IMR-90 (cell line): ENCODE data around the gene CIT. TPM values are rescaled to one million over a fixed set of nuclear protein-coding genes. Genes with fewer than 3 reads are reported as not detected.

Source experiments
- ATAC-seq: fragments of 200-7000 bp; cut with Tn5 transposase; 2 replicates; pipeline ENCODE4 v1.9.1; 2020; ENCODE audit warnings: low read depth, mild to moderate bottlenecking, moderate library complexity
- BruUV-seq: library from RNA; stranded (reverse); fragments of 400-500 nt; replicated peaks from 2 replicates; lab custom pipeline; 2021; lab: Mats Ljungman, UMichigan
- CTCF ChIA-PET: fragments of 300-600 bp; formaldehyde crosslinking; extraction: SDS; loops from one replicate; lab custom pipeline; 2021; ENCODE audit warnings: antibody characterized with exemption; lab: Yijun Ruan, JAX
- POLR2A ChIA-PET: fragments of 300-600 bp; sonication (Branson Sonifier 250); formaldehyde crosslinking; loops from one replicate; lab custom pipeline; 2022; ENCODE audit warnings: antibody characterized with exemption; ENCODE audit not compliant: unreplicated experiment; lab: Charles Lee
- DNase-seq: peaks from one replicate; pipeline ENCODE4 v3.0.0; 2013
- H2AFZ ChIP-seq: replicated peaks from 2 replicates; pipeline ENCODE3; 2013; ENCODE audit warnings: low read length, mild to moderate bottlenecking; ENCODE audit not compliant: poor library complexity
- H2AK5ac ChIP-seq: 2 replicates; pipeline ENCODE4 v1.6.1; 2013; ENCODE audit warnings: low read depth, low read length, inconsistent platforms
- H2AK9ac ChIP-seq: replicated peaks from 2 replicates; pipeline ENCODE3; 2013; ENCODE audit warnings: mild to moderate bottlenecking, low read depth, low read length, moderate library complexity; ENCODE audit not compliant: poor library complexity
- H2BK120ac ChIP-seq: 2 replicates; pipeline ENCODE4 v1.6.1; 2013; ENCODE audit warnings: low read depth, low read length, inconsistent platforms
- H2BK15ac ChIP-seq: 3 replicates; pipeline ENCODE4 v1.6.1; 2013; ENCODE audit warnings: low read depth, low read length, inconsistent platforms
- H2BK20ac ChIP-seq: 2 replicates; pipeline ENCODE4 v1.6.1; 2013; ENCODE audit warnings: low read depth, mild to moderate bottlenecking, inconsistent platforms, low read length, moderate library complexity
- H2BK5ac ChIP-seq: 2 replicates; pipeline ENCODE4 v1.6.1; 2013; ENCODE audit warnings: mild to moderate bottlenecking, low read depth, low read length, inconsistent platforms; ENCODE audit not compliant: poor library complexity, severe bottlenecking
- H3K14ac ChIP-seq: replicated peaks from 2 replicates; pipeline ENCODE4 v1.6.1; 2013; ENCODE audit warnings: low read depth, low read length, inconsistent platforms
- H3K18ac ChIP-seq: 2 replicates; pipeline ENCODE4 v1.6.1; 2013; ENCODE audit warnings: low read depth, low read length, control low read depth
- H3K23ac ChIP-seq: 2 replicates; pipeline ENCODE4 v1.6.1; 2013; ENCODE audit warnings: low read depth, low read length, inconsistent platforms
- H3K27ac ChIP-seq: 2 replicates; pipeline ENCODE4 v1.5.1; 2013; ENCODE audit warnings: mild to moderate bottlenecking, control low read depth, low read length; ENCODE audit not compliant: insufficient read depth
- H3K27me3 ChIP-seq: 2 replicates; pipeline ENCODE4 v1.6.1; 2013; ENCODE audit warnings: low read length; ENCODE audit not compliant: control insufficient read depth, insufficient read depth
- H3K36me3 ChIP-seq: 2 replicates; pipeline ENCODE4 v1.6.1; 2013; ENCODE audit warnings: low read length, mixed read lengths; ENCODE audit not compliant: control insufficient read depth, insufficient read depth
- H3K4ac ChIP-seq: 2 replicates; pipeline ENCODE4 v1.6.1; 2013; ENCODE audit warnings: low read depth, low read length, inconsistent platforms
- H3K4me1 ChIP-seq: 2 replicates; pipeline ENCODE4 v1.6.1; 2013; ENCODE audit warnings: low read length, mixed read lengths; ENCODE audit not compliant: control insufficient read depth, insufficient read depth
- H3K4me2 ChIP-seq: 2 replicates; pipeline ENCODE4 v1.6.1; 2013; ENCODE audit warnings: low read depth, mild to moderate bottlenecking, control low read depth, low read length, moderate library complexity
- H3K4me3 ChIP-seq: 2 replicates; pipeline ENCODE4 v1.5.1; 2013; ENCODE audit warnings: low read depth, mild to moderate bottlenecking, control low read depth, low read length, moderate library complexity; ENCODE audit not compliant: insufficient read depth
- H3K56ac ChIP-seq: 2 replicates; pipeline ENCODE4 v1.6.1; 2013; ENCODE audit warnings: low read length, inconsistent platforms; ENCODE audit not compliant: insufficient read depth; ENCODE audit errors: extremely low read depth
- H3K79me1 ChIP-seq, 2 experiments: 2 replicates each; pipeline ENCODE4 v1.6.1; 2013; ENCODE audit warnings: low read length in 2 of 2, inconsistent platforms in 1 of 2, low read depth in 1 of 2
- H3K9ac ChIP-seq: 2 replicates; pipeline ENCODE4 v1.6.1; 2013; ENCODE audit warnings: low read depth, low read length, control low read depth
- H3K9me1 ChIP-seq: 2 replicates; pipeline ENCODE4 v1.6.1; 2013; ENCODE audit warnings: low read length, inconsistent platforms; ENCODE audit not compliant: insufficient read depth
- H3K9me3 ChIP-seq: 2 replicates; pipeline ENCODE4 v1.6.1; 2013; ENCODE audit warnings: low read length; ENCODE audit not compliant: control insufficient read depth, insufficient read depth
- H4K20me1 ChIP-seq: 2 replicates; pipeline ENCODE4 v1.6.1; 2013; ENCODE audit warnings: low read length, inconsistent platforms; ENCODE audit not compliant: insufficient read depth
- H4K5ac ChIP-seq: 2 replicates; pipeline ENCODE4 v1.6.1; 2013; ENCODE audit warnings: mild to moderate bottlenecking, low read depth, low read length, control low read depth
- H4K8ac ChIP-seq, 2 experiments: 2 replicates each; pipeline ENCODE4 v1.6.1; 2013; ENCODE audit warnings: low read depth in 2 of 2, low read length in 2 of 2, control low read depth in 1 of 2, inconsistent platforms in 1 of 2
- H4K91ac ChIP-seq: 2 replicates; pipeline ENCODE4 v1.6.1; 2013; ENCODE audit warnings: low read depth, low read length, inconsistent platforms; ENCODE audit not compliant: insufficient read depth
- CHD1 ChIP-seq: IDR thresholded peaks from 2 replicates; pipeline ENCODE4 v1.6.1; 2012; ENCODE audit warnings: low read depth, low read length, improper control_type of control experiment
- WGBS, 2 experiments: methylation state at CpG; one replicate each; pipeline versions ENCODE4 v1.1.5 to v1.1.7; 2013; ENCODE audit warnings: missing lambda C conversion rate in 2 of 2; ENCODE audit not compliant: insufficient read length in 1 of 2; ENCODE audit errors: extremely low coverage in 2 of 2; 5-methylcytosine and 5-hydroxymethylcytosine counted together
- dilution Hi-C: fragments of 300-500 bp; cut with HindIII; formaldehyde crosslinking; loops from one replicate; pipeline ENCODE4 v1.14.3; 2018; ENCODE audit warnings: low sequenced_read_pairs; ENCODE audit not compliant: unreplicated experiment
- in situ Hi-C: fragments of 300-500 bp; cut with MboI; formaldehyde crosslinking; loops from 3 replicates; pipeline ENCODE4 v1.14.3; 2019; ENCODE audit warnings: low sequenced_read_pairs, inconsistent platforms, mixed read lengths
- intact Hi-C: fragments of 100-400 bp; cut with micrococcal nuclease; formaldehyde crosslinking; loops from 2 replicates; pipeline ENCODE4 v1.10.0; 2022
- polyA plus RNA-seq, 3 experiments: library from polyadenylated mRNA; depleted of rRNA; stranded (reverse); fragments of >200 nt; gene quantifications; 2 replicates each; pipeline ENCODE4 v1.2.3, GENCODE V29; 2012; ENCODE audit warnings: low replicate concordance in 1 of 3
- total RNA-seq: library from RNA; depleted of rRNA; stranded (reverse); fragments of >200 nt; gene quantifications from 2 replicates; pipeline ENCODE4 v1.2.3, GENCODE V29; 2012
- TF ChIP-seq, protein P1 (sequence below): fragments of 150-350 bp; IDR thresholded peaks from 2 replicates; pipeline ENCODE4 v1.6.1; 2016; ENCODE audit warnings: low read depth, mild to moderate bottlenecking, low read length, moderate library complexity, borderline replicate concordance
- TF ChIP-seq, protein P2 (sequence below): conservative IDR thresholded peaks from 2 replicates; pipeline ENCODE4 v1.5.1; 2012; ENCODE audit warnings: mild to moderate bottlenecking, low read depth, low read length, improper control_type of control experiment
- TF ChIP-seq, protein P3 (sequence below): fragments of 150-350 bp; IDR thresholded peaks from 2 replicates; pipeline ENCODE4 v1.6.1; 2017; ENCODE audit warnings: mild to moderate bottlenecking, antibody characterized with exemption, low read length, low read depth

CIT gene
- total and polyA plus RNA-seq, 2 of the 4 experiments (the other 2 are of a cell fraction), result 13.1 to 21.0 TPM

DNA sequence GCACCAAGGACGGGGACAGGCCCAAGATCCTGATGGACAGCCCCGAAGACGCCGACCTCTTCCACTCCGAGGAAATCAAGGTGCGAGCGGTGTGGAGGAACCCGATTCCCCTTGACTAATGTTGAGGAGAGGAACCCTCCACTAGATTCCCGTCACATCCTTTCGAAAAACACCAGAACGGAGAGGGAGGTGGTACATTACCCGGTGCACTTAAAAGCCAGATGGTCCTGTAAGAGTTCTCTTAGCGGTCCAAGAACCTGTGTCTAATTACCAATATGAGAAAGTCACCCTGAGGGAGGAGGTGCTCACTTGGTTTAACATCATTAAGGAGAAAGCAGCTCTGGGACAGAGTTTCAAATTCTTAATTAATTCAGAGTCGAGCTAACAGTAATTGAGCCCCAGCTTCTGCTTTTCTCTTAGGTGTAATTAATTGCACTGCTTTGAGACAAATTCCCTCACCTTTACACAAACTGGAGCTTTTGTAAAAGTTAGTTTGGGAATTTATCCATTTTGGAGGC is 208.7 kb downstream of the CIT start:
- H3K18ac ChIP-seq, result no peak overlapping the region; the same call in 1 of the 2 replicates
- in situ Hi-C loops, result loop anchor here (10.0 kb wide), 1 partner anchor 1264 kb away; no protein-coding TSS in a partner anchor
- H3K4me1 ChIP-seq, result no peaks in the 10 kb centered on the region
- peak overlapping the region; percentile 98 for H3K9ac ChIP-seq
- DNase-seq (peak; percentile 8), ATAC-seq (no peak)
- peak overlapping the region; percentile 95 for H3K14ac ChIP-seq
- no peaks in the 10 kb centered on the region for H3K27me3 ChIP-seq
- H3K4me2 ChIP-seq, result peak overlapping the region; percentile 82
- H3K9me3 ChIP-seq, result no peaks in the 10 kb centered on the region
- peak overlapping the region; percentile 98 for H2AFZ ChIP-seq
- peak overlapping the region; percentile 77 for H2BK5ac ChIP-seq
- peak overlapping the region; percentile 86 to 93 for H4K8ac ChIP-seq
- ChIA-PET POLR2A (no interaction called here), CTCF (interaction anchor here (0.7 to 1.4 kb wide), 5 partner anchors 10 to 39 kb away, joined by 3 to 7 read pairs (median 4); no protein-coding TSS in a partner anchor)
- H4K91ac ChIP-seq, result peak overlapping the region; percentile 74; the same call in 1 of the 2 replicates
- peaks cover 9% of the 10 kb centered on the region for H3K36me3 ChIP-seq
- H3K79me1 ChIP-seq, result peaks cover 19 to 20% of the 10 kb centered on the region in 2 experiments
- H2BK20ac ChIP-seq, result no peak overlapping the region
- TF ChIP-seq, protein P1, sequence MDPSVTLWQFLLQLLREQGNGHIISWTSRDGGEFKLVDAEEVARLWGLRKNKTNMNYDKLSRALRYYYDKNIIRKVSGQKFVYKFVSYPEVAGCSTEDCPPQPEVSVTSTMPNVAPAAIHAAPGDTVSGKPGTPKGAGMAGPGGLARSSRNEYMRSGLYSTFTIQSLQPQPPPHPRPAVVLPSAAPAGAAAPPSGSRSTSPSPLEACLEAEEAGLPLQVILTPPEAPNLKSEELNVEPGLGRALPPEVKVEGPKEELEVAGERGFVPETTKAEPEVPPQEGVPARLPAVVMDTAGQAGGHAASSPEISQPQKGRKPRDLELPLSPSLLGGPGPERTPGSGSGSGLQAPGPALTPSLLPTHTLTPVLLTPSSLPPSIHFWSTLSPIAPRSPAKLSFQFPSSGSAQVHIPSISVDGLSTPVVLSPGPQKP, result no peak
- TF ChIP-seq, protein P2, sequence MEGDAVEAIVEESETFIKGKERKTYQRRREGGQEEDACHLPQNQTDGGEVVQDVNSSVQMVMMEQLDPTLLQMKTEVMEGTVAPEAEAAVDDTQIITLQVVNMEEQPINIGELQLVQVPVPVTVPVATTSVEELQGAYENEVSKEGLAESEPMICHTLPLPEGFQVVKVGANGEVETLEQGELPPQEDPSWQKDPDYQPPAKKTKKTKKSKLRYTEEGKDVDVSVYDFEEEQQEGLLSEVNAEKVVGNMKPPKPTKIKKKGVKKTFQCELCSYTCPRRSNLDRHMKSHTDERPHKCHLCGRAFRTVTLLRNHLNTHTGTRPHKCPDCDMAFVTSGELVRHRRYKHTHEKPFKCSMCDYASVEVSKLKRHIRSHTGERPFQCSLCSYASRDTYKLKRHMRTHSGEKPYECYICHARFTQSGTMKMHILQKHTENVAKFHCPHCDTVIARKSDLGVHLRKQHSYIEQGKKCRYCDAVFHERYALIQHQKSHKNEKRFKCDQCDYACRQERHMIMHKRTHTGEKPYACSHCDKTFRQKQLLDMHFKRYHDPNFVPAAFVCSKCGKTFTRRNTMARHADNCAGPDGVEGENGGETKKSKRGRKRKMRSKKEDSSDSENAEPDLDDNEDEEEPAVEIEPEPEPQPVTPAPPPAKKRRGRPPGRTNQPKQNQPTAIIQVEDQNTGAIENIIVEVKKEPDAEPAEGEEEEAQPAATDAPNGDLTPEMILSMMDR, result no peak
- TF ChIP-seq, protein P3, sequence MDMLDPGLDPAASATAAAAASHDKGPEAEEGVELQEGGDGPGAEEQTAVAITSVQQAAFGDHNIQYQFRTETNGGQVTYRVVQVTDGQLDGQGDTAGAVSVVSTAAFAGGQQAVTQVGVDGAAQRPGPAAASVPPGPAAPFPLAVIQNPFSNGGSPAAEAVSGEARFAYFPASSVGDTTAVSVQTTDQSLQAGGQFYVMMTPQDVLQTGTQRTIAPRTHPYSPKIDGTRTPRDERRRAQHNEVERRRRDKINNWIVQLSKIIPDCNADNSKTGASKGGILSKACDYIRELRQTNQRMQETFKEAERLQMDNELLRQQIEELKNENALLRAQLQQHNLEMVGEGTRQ, result no peak
- no peak for TF ChIP-seq CHD1
- H2AK9ac ChIP-seq, result peak overlapping the region; percentile 89
- H3K9me1 ChIP-seq, result no peaks in the 10 kb centered on the region
- H2BK15ac ChIP-seq, result no peak overlapping the region
- no CpG with 5 or more reads among the region's 14 CpGs for WGBS, 2 experiments
- no TSS peak for BruUV-seq
- no peaks in the 10 kb centered on the region for H4K20me1 ChIP-seq
- H3K23ac ChIP-seq, result peak overlapping the region; percentile 47
- peak overlapping the region; percentile 36; the same call in 1 of the 2 replicates for H2AK5ac ChIP-seq
- intact Hi-C loops, result loop anchor here (5.0 kb wide), 1 partner anchor 1531 kb away; the partner anchor contains the start of gene PEBP1
- dilution Hi-C loops, result no loop called here
- peak overlapping the region; percentile 67 for H4K5ac ChIP-seq
- peak overlapping the region; percentile 90 for H3K4ac ChIP-seq
- H3K56ac ChIP-seq, result peak overlapping the region; percentile 85
- H3K4me3 ChIP-seq, result peak overlapping the region; percentile 81
- H2BK120ac ChIP-seq, result no peak overlapping the region
- peak overlapping the region; percentile 80 for H3K27ac ChIP-seq
